H9 (cell line): ENCODE data around the gene PPP2R3A. TPM values are rescaled to one million over a fixed set of nuclear protein-coding genes. Genes with fewer than 3 reads are reported as not detected.

Experiments used
- DNase-seq: peaks from one replicate; pipeline ENCODE4 v3.0.0-alpha.2; 2017
- H2AFZ ChIP-seq: one replicate; pipeline ENCODE4 v1.6.1; 2013; ENCODE audit warnings: mild to moderate bottlenecking, low read length, control low read depth, moderate library complexity
- H2AK5ac ChIP-seq: 2 replicates; pipeline ENCODE4 v1.6.1; 2013; ENCODE audit warnings: low read length, control low read depth, mixed read lengths; ENCODE audit not compliant: insufficient read length
- H2BK120ac ChIP-seq: one replicate; pipeline ENCODE4 v1.6.1; 2013; ENCODE audit warnings: low read depth, mild to moderate bottlenecking, low read length, control low read depth, inconsistent platforms; ENCODE audit not compliant: poor library complexity, severe bottlenecking
- H2BK12ac ChIP-seq: 2 replicates; pipeline ENCODE4 v1.6.1; 2013; ENCODE audit warnings: low read length, control low read depth, mixed read lengths, low read depth; ENCODE audit not compliant: insufficient read length
- H2BK15ac ChIP-seq: 2 replicates; pipeline ENCODE4 v1.6.1; 2013; ENCODE audit warnings: low read depth, low read length, control low read depth
- H2BK20ac ChIP-seq: one replicate; pipeline ENCODE4 v1.6.1; 2013; ENCODE audit warnings: low read depth, mild to moderate bottlenecking, low read length, control low read depth, inconsistent platforms; ENCODE audit not compliant: poor library complexity, severe bottlenecking
- H2BK5ac ChIP-seq: 2 replicates; pipeline ENCODE4 v1.6.1; 2013; ENCODE audit warnings: low read length, control low read depth, mixed read lengths; ENCODE audit not compliant: insufficient read length
- H3K14ac ChIP-seq: 2 replicates; pipeline ENCODE4 v1.6.1; 2013; ENCODE audit warnings: low read length, control low read depth; ENCODE audit not compliant: insufficient read depth
- H3K18ac ChIP-seq: 2 replicates; pipeline ENCODE4 v1.6.1; 2013; ENCODE audit warnings: low read depth, mild to moderate bottlenecking, mixed read lengths, low read length, control low read depth; ENCODE audit not compliant: insufficient read length
- H3K23ac ChIP-seq: 2 replicates; pipeline ENCODE4 v1.6.1; 2013; ENCODE audit warnings: low read length, control low read depth, mixed read lengths, low read depth; ENCODE audit not compliant: insufficient read length
- H3K23me2 ChIP-seq: 2 replicates; pipeline ENCODE4 v1.6.1; 2013; ENCODE audit warnings: low read depth, mild to moderate bottlenecking, mixed read lengths, low read length, control low read depth; ENCODE audit not compliant: insufficient read length, poor library complexity, severe bottlenecking
- H3K27ac ChIP-seq: 2 replicates; pipeline ENCODE4 v1.5.1; 2013; ENCODE audit warnings: low read length, control low read depth, mixed read lengths, low read depth; ENCODE audit not compliant: insufficient read length
- H3K27me3 ChIP-seq: 2 replicates; pipeline ENCODE4 v1.6.1; 2013; ENCODE audit warnings: low read length, control low read depth, inconsistent platforms; ENCODE audit not compliant: insufficient read depth
- H3K4ac ChIP-seq: 2 replicates; pipeline ENCODE4 v1.6.1; 2013; ENCODE audit warnings: low read depth, mild to moderate bottlenecking, control low read depth, inconsistent platforms, low read length, moderate library complexity
- H3K4me1 ChIP-seq: 2 replicates; pipeline ENCODE4 v1.6.1; 2013; ENCODE audit warnings: low read length, control low read depth, inconsistent platforms; ENCODE audit not compliant: insufficient read depth
- H3K4me2 ChIP-seq: 2 replicates; pipeline ENCODE4 v1.6.1; 2013; ENCODE audit warnings: low read length, control low read depth, mixed read lengths; ENCODE audit not compliant: insufficient read length, insufficient read depth
- H3K56ac ChIP-seq: 2 replicates; pipeline ENCODE4 v1.6.1; 2013; ENCODE audit warnings: low read depth, mild to moderate bottlenecking, mixed read lengths, low read length, control low read depth; ENCODE audit not compliant: insufficient read length
- H3K79me1 ChIP-seq: 2 replicates; pipeline ENCODE4 v1.6.1; 2013; ENCODE audit warnings: low read depth, mild to moderate bottlenecking, moderate library complexity, low read length, control low read depth, inconsistent platforms; ENCODE audit not compliant: insufficient read depth, poor library complexity, severe bottlenecking
- H3K79me2 ChIP-seq: 2 replicates; pipeline ENCODE4 v1.6.1; 2013; ENCODE audit warnings: low read length, control low read depth, inconsistent platforms; ENCODE audit not compliant: insufficient read depth
- H3K9ac ChIP-seq: 2 replicates; pipeline ENCODE4 v1.6.1; 2013; ENCODE audit warnings: low read length, control low read depth, mixed read lengths; ENCODE audit not compliant: insufficient read length; ENCODE audit errors: extremely low read depth
- H3K9me3 ChIP-seq: one replicate; pipeline ENCODE4 v1.6.1; 2013; ENCODE audit warnings: low read depth, low read length, inconsistent platforms; ENCODE audit not compliant: control insufficient read depth
- H3T11ph ChIP-seq: one replicate; pipeline ENCODE4 v1.6.1; 2013; ENCODE audit warnings: mild to moderate bottlenecking, low read length, control low read depth, inconsistent platforms
- H4K20me1 ChIP-seq: one replicate; pipeline ENCODE4 v1.6.1; 2013; ENCODE audit not compliant: control insufficient read depth, insufficient read length, insufficient read depth
- H4K5ac ChIP-seq: 2 replicates; pipeline ENCODE4 v1.6.1; 2013; ENCODE audit warnings: low read depth, mild to moderate bottlenecking, mixed read lengths, low read length, control low read depth; ENCODE audit not compliant: insufficient read length
- H4K8ac ChIP-seq: replicated peaks from 2 replicates; pipeline ENCODE4 v1.6.1; 2013; ENCODE audit warnings: low read length, control low read depth, mixed read lengths, low read depth; ENCODE audit not compliant: insufficient read length
- H4K91ac ChIP-seq: 2 replicates; pipeline ENCODE4 v1.6.1; 2013; ENCODE audit warnings: low read depth, mild to moderate bottlenecking, moderate library complexity, mixed read lengths, low read length, control low read depth; ENCODE audit not compliant: insufficient read length
- H3K27ac Mint-ChIP-seq, 3 experiments: 2 replicates in 2 of 3; 3 replicates in 1 of 3; pipeline ENCODE4 v1.8.0; 2020 to 2021; ENCODE audit warnings: mixed read lengths in 3 of 3, mild to moderate bottlenecking in 1 of 3, moderate library complexity in 1 of 3
- H3K27me3 Mint-ChIP-seq: 2 replicates; pipeline ENCODE4 v1.8.0; 2021; ENCODE audit warnings: low read depth, mild to moderate bottlenecking, moderate library complexity, mixed read lengths
- H3K36me3 Mint-ChIP-seq, 3 experiments: 2 replicates in 2 of 3; 3 replicates in 1 of 3; pipeline ENCODE4 v1.8.0; 2020 to 2021; ENCODE audit warnings: low read depth in 3 of 3, mixed read lengths in 3 of 3; ENCODE audit not compliant: insufficient read depth in 1 of 3
- H3K4me1 Mint-ChIP-seq, 2 experiments: 2 replicates each; pipeline ENCODE4 v1.8.0; 2020; ENCODE audit warnings: mixed read lengths in 2 of 2
- H3K4me3 Mint-ChIP-seq, 2 experiments: 2 replicates in 1 of 2; 3 replicates in 1 of 2; pipeline ENCODE4 v1.8.0; 2020 to 2021; ENCODE audit warnings: mild to moderate bottlenecking in 2 of 2, mixed read lengths in 2 of 2, moderate library complexity in 1 of 2
- H3K9me3 Mint-ChIP-seq, 2 experiments: 2 replicates in 1 of 2; 3 replicates in 1 of 2; pipeline ENCODE4 v1.8.0; 2020; ENCODE audit warnings: mild to moderate bottlenecking in 2 of 2, mixed read lengths in 2 of 2, moderate library complexity in 1 of 2
- WGBS: extraction: QIAGEN DNeasy Blood & Tissue Kit; methylation state at CpG from one replicate; pipeline ENCODE4 v1.1.7; 2013; ENCODE audit warnings: missing lambda C conversion rate, low lambda C conversion rate, mixed read lengths; ENCODE audit not compliant: insufficient read length; ENCODE audit errors: extremely low coverage; 5-methylcytosine and 5-hydroxymethylcytosine counted together
- total RNA-seq: library from RNA; stranded (reverse); gene quantifications from 2 replicates; pipeline ENCODE4 v1.2.1, GENCODE V29; 2021
- TF ChIP-seq, protein P1 (sequence below): fragments of 200-600 bp; sonication (generic); conservative IDR thresholded peaks from 3 replicates; pipeline ENCODE4 v1.8.0; 2021; ENCODE audit warnings: antibody characterized with exemption, mild to moderate bottlenecking

The PPP2R3A gene
- total RNA-seq, 1 experiment from 2014 or later: 12.4 TPM

DNA sequence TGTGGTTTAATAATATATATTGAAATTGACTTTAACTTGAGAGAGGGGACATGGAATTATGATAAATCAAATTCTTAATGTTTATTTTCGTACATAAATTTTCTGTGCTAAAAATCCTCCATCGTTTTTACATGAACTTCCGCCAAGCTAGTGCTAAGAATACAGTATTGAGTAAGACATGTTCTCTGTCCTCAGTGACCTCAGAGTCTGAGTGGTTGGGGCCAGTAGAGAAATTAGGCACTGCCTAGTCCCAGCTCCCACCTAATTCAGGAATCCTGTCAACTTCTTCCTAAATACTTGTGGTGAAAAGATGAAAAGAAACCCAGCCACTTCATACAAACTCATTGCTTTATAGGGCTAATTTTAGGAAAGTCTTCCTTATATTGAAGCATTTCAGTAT, 110.3 kb downstream of the PPP2R3A start:
- Histone ChIP-seq H3K79me2 (no peaks in the 10 kb centered on the region), H3K4me2 (no peak overlapping the region), H3K79me1 (no peaks in the 10 kb centered on the region), H4K8ac (no peak overlapping the region), H3K9ac (no peak overlapping the region), H3K27me3 (no peaks in the 10 kb centered on the region), H2AK5ac (no peak overlapping the region), H2BK12ac (no peak overlapping the region), H2BK120ac (no peak overlapping the region), H3K27ac (no peak overlapping the region), H2BK5ac (no peak overlapping the region), H2BK20ac (no peak overlapping the region), H3T11ph (no peak overlapping the region), H3K23me2 (no peaks in the 10 kb centered on the region), H3K14ac (no peak overlapping the region), H4K5ac (no peak overlapping the region), H4K20me1 (no peaks in the 10 kb centered on the region), H3K18ac (no peak overlapping the region), H3K56ac (no peak overlapping the region), H3K4ac (no peak overlapping the region), H3K9me3 (no peaks in the 10 kb centered on the region), H2AFZ (no peak overlapping the region), H3K4me1 (no peaks in the 10 kb centered on the region), H3K23ac (no peak overlapping the region), H4K91ac (no peak overlapping the region), H2BK15ac (no peak overlapping the region)
- TF ChIP-seq, protein P1, sequence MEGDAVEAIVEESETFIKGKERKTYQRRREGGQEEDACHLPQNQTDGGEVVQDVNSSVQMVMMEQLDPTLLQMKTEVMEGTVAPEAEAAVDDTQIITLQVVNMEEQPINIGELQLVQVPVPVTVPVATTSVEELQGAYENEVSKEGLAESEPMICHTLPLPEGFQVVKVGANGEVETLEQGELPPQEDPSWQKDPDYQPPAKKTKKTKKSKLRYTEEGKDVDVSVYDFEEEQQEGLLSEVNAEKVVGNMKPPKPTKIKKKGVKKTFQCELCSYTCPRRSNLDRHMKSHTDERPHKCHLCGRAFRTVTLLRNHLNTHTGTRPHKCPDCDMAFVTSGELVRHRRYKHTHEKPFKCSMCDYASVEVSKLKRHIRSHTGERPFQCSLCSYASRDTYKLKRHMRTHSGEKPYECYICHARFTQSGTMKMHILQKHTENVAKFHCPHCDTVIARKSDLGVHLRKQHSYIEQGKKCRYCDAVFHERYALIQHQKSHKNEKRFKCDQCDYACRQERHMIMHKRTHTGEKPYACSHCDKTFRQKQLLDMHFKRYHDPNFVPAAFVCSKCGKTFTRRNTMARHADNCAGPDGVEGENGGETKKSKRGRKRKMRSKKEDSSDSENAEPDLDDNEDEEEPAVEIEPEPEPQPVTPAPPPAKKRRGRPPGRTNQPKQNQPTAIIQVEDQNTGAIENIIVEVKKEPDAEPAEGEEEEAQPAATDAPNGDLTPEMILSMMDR: no peak
- Mint-ChIP-seq H3K27ac (peak overlapping the region in 1 of 3 experiments; percentile 36; a peak in 3 of 7 replicates), H3K36me3 (peaks cover 0 to 7% (median 0%) of the 10 kb centered on the region in 3 experiments; a peak in 2 of 7 replicates), H3K27me3 (no peaks in the 10 kb centered on the region), H3K9me3 (no peaks in the 10 kb centered on the region; a peak in 1 of 5 replicates), H3K4me3 (no peak overlapping the region), H3K4me1 (peaks cover 2 to 3% of the 10 kb centered on the region in 2 experiments; a peak in 3 of 4 replicates)
- no CpG with 5 or more reads among the region's 3 CpGs for WGBS
- DNase-seq: no peak
